ENCODE data around the gene AGFG1.

The AGFG1 gene

GRCh38 chr2:227433171-227433570 lies 38.8 kb upstream of the AGFG1 start:
- no peak overlapping the region for H3K27ac ChIP-seq
- no peaks in the 10 kb centered on the region for H3K27me3 ChIP-seq (ENCODE audit: insufficient read depth, low read depth)
- H2AFZ ChIP-seq (ENCODE audit: low read depth) = no peak overlapping the region
- no peaks in the 10 kb centered on the region for H3K4me1 ChIP-seq (ENCODE audit: low read depth, poor library complexity, severe bottlenecking)
- no peak overlapping the region for H3K4me2 ChIP-seq
- H3K4me3 ChIP-seq (IDR thresholded peaks at IDR 0.05; ENCODE audit: insufficient read depth, low read depth, low read length) = no peak overlapping the region
- no peak for TF ChIP-seq CTCF (conservative IDR thresholded peaks at IDR 0.05; ENCODE audit: low read depth, low read length)
- no peak overlapping the region for H3K9ac ChIP-seq
- no peaks in the 10 kb centered on the region for H3K36me3 ChIP-seq (ENCODE audit: insufficient read depth)
- no peaks in the 10 kb centered on the region for H4K20me1 ChIP-seq (ENCODE audit: insufficient read depth)
- H3K79me2 ChIP-seq (ENCODE audit: insufficient read depth, low read depth) = no peaks in the 10 kb centered on the region

GRCh38 chr2:227436436-227437174 lies 35.4 kb upstream of the AGFG1 start:
- Histone ChIP-seq H2AFZ (ENCODE audit: low read depth) (no peak overlapping the region), H4K20me1 (ENCODE audit: insufficient read depth) (no peaks in the 10 kb centered on the region), H3K4me3 (IDR thresholded peaks at IDR 0.05; ENCODE audit: insufficient read depth, low read depth, low read length) (no peak overlapping the region), H3K27me3 (ENCODE audit: insufficient read depth, low read depth) (no peaks in the 10 kb centered on the region), H3K4me2 (no peak overlapping the region), H3K9ac (no peak overlapping the region), H3K4me1 (ENCODE audit: low read depth, poor library complexity, severe bottlenecking) (no peaks in the 10 kb centered on the region), H3K27ac (no peak overlapping the region), H3K79me2 (ENCODE audit: insufficient read depth, low read depth) (no peaks in the 10 kb centered on the region), H3K36me3 (ENCODE audit: insufficient read depth) (no peaks in the 10 kb centered on the region)
- no peak for TF ChIP-seq CTCF (conservative IDR thresholded peaks at IDR 0.05; ENCODE audit: low read depth, low read length)

- no peaks in the 10 kb centered on the region for H3K36me3 ChIP-seq (ENCODE audit: insufficient read depth)
- H4K20me1 ChIP-seq (ENCODE audit: insufficient read depth) = no peaks in the 10 kb centered on the region
- no peaks in the 10 kb centered on the region for H3K79me2 ChIP-seq (ENCODE audit: insufficient read depth, low read depth)
- H3K9ac ChIP-seq = no peak overlapping the region
- no peak overlapping the region for H3K4me3 ChIP-seq (IDR thresholded peaks at IDR 0.05; ENCODE audit: insufficient read depth, low read depth, low read length)
- TF ChIP-seq CTCF (conservative IDR thresholded peaks at IDR 0.05; ENCODE audit: low read depth, low read length) = no peak
- H3K27me3 ChIP-seq (ENCODE audit: insufficient read depth, low read depth) = no peaks in the 10 kb centered on the region
- H3K27ac ChIP-seq = no peak overlapping the region
- no peak overlapping the region for H2AFZ ChIP-seq (ENCODE audit: low read depth)
- no peaks in the 10 kb centered on the region for H3K4me1 ChIP-seq (ENCODE audit: low read depth, poor library complexity, severe bottlenecking)
- no peak overlapping the region for H3K4me2 ChIP-seq
Measured at GRCh38 chr2:227439214-227439613, 32.7 kb upstream of the AGFG1 start.

- H4K20me1 ChIP-seq (ENCODE audit: insufficient read depth) = no peaks in the 10 kb centered on the region
- H2AFZ ChIP-seq (ENCODE audit: low read depth) = no peak overlapping the region
- no peak overlapping the region for H3K27ac ChIP-seq
- no peak overlapping the region for H3K4me2 ChIP-seq
- H3K79me2 ChIP-seq (ENCODE audit: insufficient read depth, low read depth) = no peaks in the 10 kb centered on the region
- no peak overlapping the region for H3K4me3 ChIP-seq (IDR thresholded peaks at IDR 0.05; ENCODE audit: insufficient read depth, low read depth, low read length)
- H3K27me3 ChIP-seq (ENCODE audit: insufficient read depth, low read depth) = no peaks in the 10 kb centered on the region
- no peak overlapping the region for H3K9ac ChIP-seq
- no peaks in the 10 kb centered on the region for H3K4me1 ChIP-seq (ENCODE audit: low read depth, poor library complexity, severe bottlenecking)
- H3K36me3 ChIP-seq (ENCODE audit: insufficient read depth) = no peaks in the 10 kb centered on the region
- TF ChIP-seq CTCF (conservative IDR thresholded peaks at IDR 0.05; ENCODE audit: low read depth, low read length) = no peak
Measured at GRCh38 chr2:227442639-227443038, 29.3 kb upstream of the AGFG1 start.
